Measurements from ENCODE around the gene GPATCH8.

DNA sequence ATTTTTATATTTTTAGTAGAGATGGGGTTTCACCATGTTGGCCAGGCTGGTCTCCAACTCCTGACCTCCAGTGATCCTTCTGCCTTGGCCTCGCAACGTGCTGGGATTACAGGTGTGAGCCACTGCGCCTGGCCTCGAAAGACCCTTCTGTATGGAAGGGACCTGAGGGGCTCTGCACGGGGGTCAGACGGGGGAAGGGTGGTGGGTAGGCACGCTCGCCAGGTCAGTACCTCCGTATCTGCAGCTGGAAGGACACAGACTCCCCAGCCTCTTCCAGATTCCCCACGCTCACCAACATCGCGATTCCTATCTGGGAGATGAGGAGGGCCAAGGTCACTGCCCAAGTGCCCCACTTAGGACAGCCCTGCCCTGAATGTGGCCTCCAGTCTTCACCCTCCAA is 126.4 kb downstream of the GPATCH8 start:
- TF ChIP-seq POLR2A (IDR thresholded peaks at IDR 0.05; ENCODE audit: low read depth, low read length) = no peak
- no peak for TF ChIP-seq POLR2AphosphoS5 (IDR thresholded peaks at IDR 0.05; ENCODE audit: low read depth, low read length)

Measured in GM12892 (cell line).